ENCODE data around the gene AEBP2. TPM values are rescaled to one million over a fixed set of nuclear protein-coding genes. Genes with fewer than 3 reads are reported as not detected.
A peak's percentile ranks its signal among the peaks of the same experiment; 100 is the strongest.

AEBP2 gene
- total RNA-seq, 3 donors from 2014 or later (not counting 1 experiment from before 2014, with no cell fraction given): 57.1 to 79.5 (median 61.8) TPM

GRCh38 chr12:19440916-19441315 is 1.6 kb downstream of the AEBP2 start:
- intact Hi-C loops (cut with micrococcal nuclease): loop anchor here (10.0 kb wide), 1 partner anchor 64 kb away; no protein-coding TSS in a partner anchor
- ATAC-seq (no peak), DNase-seq (peak in 1 of 2 donors; percentile 22)
- Histone ChIP-seq H3K27me3 (ENCODE audit: control insufficient read depth, insufficient read depth, low read length) (no peaks in the 10 kb centered on the region), H3K36me3 (ENCODE audit: control insufficient read depth, insufficient read depth, low read length) (no peaks in the 10 kb centered on the region), H3K27ac (ENCODE audit: low read length) (peak overlapping the region; percentile 94), H3K4me1 (ENCODE audit: control insufficient read depth, insufficient read depth, low read length) (peaks cover 17% of the 10 kb centered on the region), H3K9me3 (ENCODE audit: control insufficient read depth, insufficient read depth, low read length) (no peaks in the 10 kb centered on the region), H3K4me3 (ENCODE audit: low read length) (peak overlapping the region; percentile 95)
- H3K27ac Mint-ChIP-seq: peak overlapping the region; percentile 94 to 95
- H3K4me3 Mint-ChIP-seq: peak overlapping the region; percentile 96
- WGBS (ENCODE audit: insufficient coverage): 11% methylated on average over 7 of the region's 8 CpGs
- no peaks in the 10 kb centered on the region for H3K27me3 Mint-ChIP-seq (ENCODE audit: low read depth in 2 of 2)
- no peak for TF ChIP-seq CTCF (IDR thresholded peaks at IDR 0.05)
- H3K4me1 Mint-ChIP-seq: peaks cover 47 to 60% of the 10 kb centered on the region in 2 donors
- no peaks in the 10 kb centered on the region for H3K9me3 Mint-ChIP-seq
- no peaks in the 10 kb centered on the region for H3K36me3 Mint-ChIP-seq

DNA sequence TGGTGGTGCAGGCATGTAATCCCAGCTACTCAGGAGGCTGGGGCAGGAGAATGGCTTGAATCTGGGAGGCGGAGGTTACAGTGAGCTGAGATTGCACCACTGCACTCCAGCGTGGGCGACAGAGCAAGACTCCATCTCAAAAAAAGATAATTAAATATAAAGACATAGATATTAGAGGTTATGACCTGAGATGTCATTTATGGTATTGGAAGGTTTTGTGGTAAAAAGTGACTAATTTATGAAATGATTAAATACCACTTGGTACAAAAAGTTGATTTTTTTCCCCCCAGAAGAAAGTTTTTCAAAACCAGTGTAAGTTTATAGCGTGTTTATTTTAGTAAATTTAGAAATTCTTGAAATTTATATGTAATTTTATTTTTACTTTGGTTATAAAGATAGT is 4.3 kb downstream of the AEBP2 start:
- intact Hi-C loops (cut with micrococcal nuclease): loop anchor here (10.0 kb wide), 1 partner anchor 61 kb away; no protein-coding TSS in a partner anchor
- Histone ChIP-seq H3K9me3 (ENCODE audit: control insufficient read depth, insufficient read depth, low read length) (no peaks in the 10 kb centered on the region), H3K4me3 (ENCODE audit: low read length) (no peak overlapping the region), H3K4me1 (ENCODE audit: control insufficient read depth, insufficient read depth, low read length) (peaks cover 22% of the 10 kb centered on the region), H3K27ac (ENCODE audit: low read length) (no peak overlapping the region), H3K36me3 (ENCODE audit: control insufficient read depth, insufficient read depth, low read length) (no peaks in the 10 kb centered on the region), H3K27me3 (ENCODE audit: control insufficient read depth, insufficient read depth, low read length) (no peaks in the 10 kb centered on the region)
- H3K27me3 Mint-ChIP-seq (ENCODE audit: low read depth in 2 of 2): no peaks in the 10 kb centered on the region
- H3K9me3 Mint-ChIP-seq: no peaks in the 10 kb centered on the region
- no peak overlapping the region for H3K4me3 Mint-ChIP-seq
- 100% methylated on average over 1 of the region's 4 CpGs for WGBS (ENCODE audit: insufficient coverage)
- TF ChIP-seq CTCF (IDR thresholded peaks at IDR 0.05): no peak
- peak overlapping the region in 1 of 2 donors; percentile 73 for H3K27ac Mint-ChIP-seq
- H3K4me1 Mint-ChIP-seq: peaks cover 60 to 68% of the 10 kb centered on the region in 2 donors
- no peaks in the 10 kb centered on the region for H3K36me3 Mint-ChIP-seq
- no peak for DNase-seq
- no peak for ATAC-seq

- Histone ChIP-seq H3K9me3 (ENCODE audit: control insufficient read depth, insufficient read depth, low read length) (no peaks in the 10 kb centered on the region), H3K27me3 (ENCODE audit: control insufficient read depth, insufficient read depth, low read length) (no peaks in the 10 kb centered on the region), H3K4me1 (ENCODE audit: control insufficient read depth, insufficient read depth, low read length) (peaks cover 21% of the 10 kb centered on the region), H3K36me3 (ENCODE audit: control insufficient read depth, insufficient read depth, low read length) (no peaks in the 10 kb centered on the region), H3K27ac (ENCODE audit: low read length) (no peak overlapping the region), H3K4me3 (ENCODE audit: low read length) (no peak overlapping the region)
- no peak for TF ChIP-seq CTCF (IDR thresholded peaks at IDR 0.05)
- ATAC-seq: no peak
- intact Hi-C loops (cut with micrococcal nuclease): loop anchor here (10.0 kb wide), 1 partner anchor 61 kb away; no protein-coding TSS in a partner anchor
- 60% methylated on average over 3 of the region's 3 CpGs for WGBS (ENCODE audit: insufficient coverage)
- no peaks in the 10 kb centered on the region for H3K27me3 Mint-ChIP-seq (ENCODE audit: low read depth in 2 of 2)
- H3K4me1 Mint-ChIP-seq: peaks cover 60 to 71% of the 10 kb centered on the region in 2 donors
- H3K4me3 Mint-ChIP-seq: peak overlapping the region; percentile 66
- peak overlapping the region; percentile 67 to 73 for H3K27ac Mint-ChIP-seq
- no peak for DNase-seq
- H3K36me3 Mint-ChIP-seq: no peaks in the 10 kb centered on the region
- no peaks in the 10 kb centered on the region for H3K9me3 Mint-ChIP-seq
Measured at GRCh38 chr12:19444097-19444496, 4.8 kb downstream of the AEBP2 start.

- intact Hi-C loops (cut with micrococcal nuclease): loop anchor here (10.0 kb wide), 1 partner anchor 57 kb away; no protein-coding TSS in a partner anchor
- H3K4me3 ChIP-seq (ENCODE audit: low read length): no peak overlapping the region
Measured at GRCh38 chr12:19447386-19447785, 8.1 kb downstream of the AEBP2 start.

More at GRCh38 chr12:19447386-19447785, 8.1 kb downstream of the AEBP2 start:
- H3K4me3 Mint-ChIP-seq: no peak overlapping the region
- Histone ChIP-seq H3K9me3 (ENCODE audit: control insufficient read depth, insufficient read depth, low read length) (no peaks in the 10 kb centered on the region), H3K27me3 (ENCODE audit: control insufficient read depth, insufficient read depth, low read length) (no peaks in the 10 kb centered on the region), H3K27ac (ENCODE audit: low read length) (no peak overlapping the region), H3K4me1 (ENCODE audit: control insufficient read depth, insufficient read depth, low read length) (peaks cover 21% of the 10 kb centered on the region), H3K36me3 (ENCODE audit: control insufficient read depth, insufficient read depth, low read length) (no peaks in the 10 kb centered on the region)
- WGBS (ENCODE audit: insufficient coverage): 88% methylated on average over 8 of the region's 8 CpGs
- H3K27me3 Mint-ChIP-seq (ENCODE audit: low read depth in 2 of 2): no peaks in the 10 kb centered on the region
- no peak for TF ChIP-seq CTCF (IDR thresholded peaks at IDR 0.05)
- no peaks in the 10 kb centered on the region for H3K36me3 Mint-ChIP-seq
- ATAC-seq (no peak), DNase-seq (no peak)
- H3K9me3 Mint-ChIP-seq: no peaks in the 10 kb centered on the region
- H3K27ac Mint-ChIP-seq: peak overlapping the region; percentile 24 to 54
- H3K4me1 Mint-ChIP-seq: peaks cover 68 to 80% of the 10 kb centered on the region in 2 donors

Data from natural killer cell (primary cell).